ENCODE results near the gene CCDC85B. TPM values are rescaled to one million over a fixed set of nuclear protein-coding genes. Genes with fewer than 3 reads are reported as not detected.

The CCDC85B gene
- total and polyA plus RNA-seq, 2 of the 13 experiments (the other 11 are each of a cell fraction or from before 2014, with no cell fraction given) = 8.2 to 19.5 TPM

GRCh38 chr11:65850217-65851082 lies 40.0 kb upstream of the CCDC85B start (continued):
- TF ChIP-seq, protein P1, sequence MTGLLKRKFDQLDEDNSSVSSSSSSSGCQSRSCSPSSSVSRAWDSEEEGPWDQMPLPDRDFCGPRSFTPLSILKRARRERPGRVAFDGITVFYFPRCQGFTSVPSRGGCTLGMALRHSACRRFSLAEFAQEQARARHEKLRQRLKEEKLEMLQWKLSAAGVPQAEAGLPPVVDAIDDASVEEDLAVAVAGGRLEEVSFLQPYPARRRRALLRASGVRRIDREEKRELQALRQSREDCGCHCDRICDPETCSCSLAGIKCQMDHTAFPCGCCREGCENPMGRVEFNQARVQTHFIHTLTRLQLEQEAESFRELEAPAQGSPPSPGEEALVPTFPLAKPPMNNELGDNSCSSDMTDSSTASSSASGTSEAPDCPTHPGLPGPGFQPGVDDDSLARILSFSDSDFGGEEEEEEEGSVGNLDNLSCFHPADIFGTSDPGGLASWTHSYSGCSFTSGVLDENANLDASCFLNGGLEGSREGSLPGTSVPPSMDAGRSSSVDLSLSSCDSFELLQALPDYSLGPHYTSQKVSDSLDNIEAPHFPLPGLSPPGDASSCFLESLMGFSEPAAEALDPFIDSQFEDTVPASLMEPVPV (CRISPR knock-in tag; IDR thresholded peaks at IDR 0.05) = 0 out of 2 replicates have a peak, but pooled peaks have one; percentile 52
- TF ChIP-seq HNF4A (CRISPR knock-in tag; IDR thresholded peaks at IDR 0.05) (0 out of 2 replicates have a peak, but pooled peaks have one; percentile 28), NR2F1 (CRISPR knock-in tag; IDR thresholded peaks at IDR 0.05) (peak in 1 of 2 experiments; percentile 58; a peak in 1 of 4 replicates), AGO2 (optimal IDR thresholded peaks at IDR 0.05; ENCODE audit: low read depth, low read length) (peak; percentile 83), AGO1 (IDR thresholded peaks at IDR 0.05; ENCODE audit: low read depth, low read length, poor library complexity, severe bottlenecking) (peak; percentile 61), PATZ1 (CRISPR knock-in tag; IDR thresholded peaks at IDR 0.05) (peak; percentile 60), NR2F2 (IDR thresholded peaks at IDR 0.05; ENCODE audit: borderline replicate concordance, low read depth) (peak; percentile 34; the same call in 1 of the 2 replicates)
- TF ChIP-seq, protein P2, sequence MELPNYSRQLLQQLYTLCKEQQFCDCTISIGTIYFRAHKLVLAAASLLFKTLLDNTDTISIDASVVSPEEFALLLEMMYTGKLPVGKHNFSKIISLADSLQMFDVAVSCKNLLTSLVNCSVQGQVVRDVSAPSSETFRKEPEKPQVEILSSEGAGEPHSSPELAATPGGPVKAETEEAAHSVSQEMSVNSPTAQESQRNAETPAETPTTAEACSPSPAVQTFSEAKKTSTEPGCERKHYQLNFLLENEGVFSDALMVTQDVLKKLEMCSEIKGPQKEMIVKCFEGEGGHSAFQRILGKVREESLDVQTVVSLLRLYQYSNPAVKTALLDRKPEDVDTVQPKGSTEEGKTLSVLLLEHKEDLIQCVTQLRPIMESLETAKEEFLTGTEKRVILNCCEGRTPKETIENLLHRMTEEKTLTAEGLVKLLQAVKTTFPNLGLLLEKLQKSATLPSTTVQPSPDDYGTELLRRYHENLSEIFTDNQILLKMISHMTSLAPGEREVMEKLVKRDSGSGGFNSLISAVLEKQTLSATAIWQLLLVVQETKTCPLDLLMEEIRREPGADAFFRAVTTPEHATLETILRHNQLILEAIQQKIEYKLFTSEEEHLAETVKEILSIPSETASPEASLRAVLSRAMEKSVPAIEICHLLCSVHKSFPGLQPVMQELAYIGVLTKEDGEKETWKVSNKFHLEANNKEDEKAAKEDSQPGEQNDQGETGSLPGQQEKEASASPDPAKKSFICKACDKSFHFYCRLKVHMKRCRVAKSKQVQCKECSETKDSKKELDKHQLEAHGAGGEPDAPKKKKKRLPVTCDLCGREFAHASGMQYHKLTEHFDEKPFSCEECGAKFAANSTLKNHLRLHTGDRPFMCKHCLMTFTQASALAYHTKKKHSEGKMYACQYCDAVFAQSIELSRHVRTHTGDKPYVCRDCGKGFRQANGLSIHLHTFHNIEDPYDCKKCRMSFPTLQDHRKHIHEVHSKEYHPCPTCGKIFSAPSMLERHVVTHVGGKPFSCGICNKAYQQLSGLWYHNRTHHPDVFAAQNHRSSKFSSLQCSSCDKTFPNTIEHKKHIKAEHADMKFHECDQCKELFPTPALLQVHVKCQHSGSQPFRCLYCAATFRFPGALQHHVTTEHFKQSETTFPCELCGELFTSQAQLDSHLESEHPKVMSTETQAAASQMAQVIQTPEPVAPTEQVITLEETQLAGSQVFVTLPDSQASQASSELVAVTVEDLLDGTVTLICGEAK (IDR thresholded peaks at IDR 0.05) = no peak
- TF ChIP-seq, protein P2 (CRISPR knock-in tag; IDR thresholded peaks at IDR 0.05) = 0 out of 2 replicates have a peak, but pooled peaks have one; percentile 2

All from HepG2 (cell line).